Choroid plexus epithelial cell (primary cell): ENCODE data around the gene AK2.
"Not testable (repeated sequence)": the region's sequence is repeated elsewhere in the genome, so short reads cannot be mapped to it uniquely, and the experiment has no call there.

Experiments
- DNase-seq: peaks from one replicate; pipeline ENCODE4 v3.0.0-alpha.2; 2010; ENCODE audit warnings: low read depth
- H3K4me3 ChIP-seq: 2 replicates; pipeline ENCODE4 v1.5.1; 2011; ENCODE audit warnings: low read depth, mild to moderate bottlenecking, control low read depth, low read length, moderate library complexity
- TF ChIP-seq, protein P1 (sequence below): conservative IDR thresholded peaks from 2 replicates; pipeline ENCODE4 v1.5.1; 2011; ENCODE audit warnings: low read depth, mild to moderate bottlenecking, control low read depth, inconsistent platforms, low read length, moderate library complexity

The AK2 gene

DNA sequence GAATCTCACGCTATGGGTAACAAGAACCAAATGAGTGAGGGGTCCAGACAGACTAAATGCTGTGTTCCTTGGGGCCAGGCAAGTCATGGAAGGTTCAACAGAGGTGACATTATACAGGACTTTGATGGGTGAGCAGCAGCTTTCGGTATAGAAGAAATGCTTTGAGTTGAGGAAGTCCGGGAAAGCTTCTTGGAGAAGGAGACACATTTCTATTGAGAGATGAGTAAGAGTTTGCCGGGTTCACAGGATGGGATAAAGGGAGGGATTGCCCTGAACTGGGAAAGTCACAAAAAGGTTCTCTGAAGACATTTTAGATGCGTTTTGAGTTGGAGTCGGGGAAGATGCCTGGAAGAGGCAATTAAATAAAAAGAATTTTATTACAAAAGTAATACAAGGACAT, 43.7 kb upstream of the AK2 start:
- DNase-seq, result no peak
- TF ChIP-seq, protein P1, sequence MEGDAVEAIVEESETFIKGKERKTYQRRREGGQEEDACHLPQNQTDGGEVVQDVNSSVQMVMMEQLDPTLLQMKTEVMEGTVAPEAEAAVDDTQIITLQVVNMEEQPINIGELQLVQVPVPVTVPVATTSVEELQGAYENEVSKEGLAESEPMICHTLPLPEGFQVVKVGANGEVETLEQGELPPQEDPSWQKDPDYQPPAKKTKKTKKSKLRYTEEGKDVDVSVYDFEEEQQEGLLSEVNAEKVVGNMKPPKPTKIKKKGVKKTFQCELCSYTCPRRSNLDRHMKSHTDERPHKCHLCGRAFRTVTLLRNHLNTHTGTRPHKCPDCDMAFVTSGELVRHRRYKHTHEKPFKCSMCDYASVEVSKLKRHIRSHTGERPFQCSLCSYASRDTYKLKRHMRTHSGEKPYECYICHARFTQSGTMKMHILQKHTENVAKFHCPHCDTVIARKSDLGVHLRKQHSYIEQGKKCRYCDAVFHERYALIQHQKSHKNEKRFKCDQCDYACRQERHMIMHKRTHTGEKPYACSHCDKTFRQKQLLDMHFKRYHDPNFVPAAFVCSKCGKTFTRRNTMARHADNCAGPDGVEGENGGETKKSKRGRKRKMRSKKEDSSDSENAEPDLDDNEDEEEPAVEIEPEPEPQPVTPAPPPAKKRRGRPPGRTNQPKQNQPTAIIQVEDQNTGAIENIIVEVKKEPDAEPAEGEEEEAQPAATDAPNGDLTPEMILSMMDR, result no peak
- peak overlapping the region; percentile 89 for H3K4me3 ChIP-seq

DNA sequence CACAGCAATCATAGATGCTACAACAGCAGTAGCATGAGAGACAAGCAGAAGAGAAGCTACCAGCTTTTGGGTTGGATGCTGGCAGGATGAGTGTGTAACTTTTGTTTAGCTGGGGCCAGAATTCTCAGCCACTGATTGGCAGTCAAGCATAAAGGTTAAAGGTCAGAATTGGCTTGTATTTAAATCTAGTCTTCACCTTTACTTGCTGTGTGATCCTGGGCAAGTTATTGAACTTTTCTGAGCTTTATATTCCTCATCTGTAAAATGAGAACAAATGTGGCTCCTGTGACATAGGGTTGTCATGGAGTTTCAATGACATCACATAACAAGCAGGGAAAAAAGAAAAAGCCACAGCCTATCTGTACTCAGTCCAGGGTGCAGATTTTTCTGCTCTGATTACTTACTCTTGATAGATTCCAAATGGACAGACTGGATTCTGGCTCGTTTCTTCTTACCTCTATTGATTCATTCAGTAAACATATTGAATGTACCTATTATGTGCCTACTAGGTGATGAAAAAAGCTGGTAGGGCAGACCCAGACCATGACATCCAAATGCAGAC, 41.4 kb upstream of the AK2 start:
- no peak overlapping the region for H3K4me3 ChIP-seq
- DNase-seq, result no peak
- TF ChIP-seq, protein P1, result no peak

DNA sequence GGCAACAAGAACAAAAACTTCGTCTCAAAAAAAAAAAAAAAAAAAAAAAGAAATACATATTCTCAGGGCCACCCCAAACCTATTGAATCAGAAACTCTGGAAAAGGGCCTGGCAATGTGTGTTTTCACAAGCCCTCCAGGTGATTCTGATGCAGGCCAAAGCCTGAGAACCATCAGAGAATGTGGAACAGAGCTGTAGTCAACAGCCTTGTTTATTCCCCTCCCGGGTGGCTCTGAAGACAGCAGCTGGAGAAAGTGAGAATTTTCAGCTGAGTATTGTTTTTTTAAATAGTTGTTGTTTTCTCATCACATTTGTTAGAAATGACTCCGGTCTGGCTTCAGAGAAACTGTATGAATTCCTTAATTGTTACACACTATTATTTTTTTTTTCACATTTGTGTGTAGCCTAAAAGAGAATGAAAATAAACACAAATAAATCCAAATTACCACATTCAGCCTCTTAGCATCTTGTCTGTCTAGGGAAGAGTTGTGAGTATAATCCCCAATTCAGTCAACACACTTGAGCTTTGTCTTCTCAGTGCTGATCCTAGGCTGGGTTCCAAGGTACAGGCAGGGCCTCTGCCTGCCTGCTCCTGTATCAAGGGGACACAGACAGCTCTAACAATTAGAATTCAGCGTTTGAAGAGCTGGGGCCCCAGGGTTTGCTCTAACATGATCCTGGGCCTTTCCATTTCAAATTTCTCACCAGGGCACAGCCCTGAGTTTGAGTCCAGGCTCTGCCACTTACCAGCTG, 37.7 kb upstream of the AK2 start:
- TF ChIP-seq, protein P1, result no peak
- no peak for DNase-seq
- H3K4me3 ChIP-seq, result no peak overlapping the region

DNA sequence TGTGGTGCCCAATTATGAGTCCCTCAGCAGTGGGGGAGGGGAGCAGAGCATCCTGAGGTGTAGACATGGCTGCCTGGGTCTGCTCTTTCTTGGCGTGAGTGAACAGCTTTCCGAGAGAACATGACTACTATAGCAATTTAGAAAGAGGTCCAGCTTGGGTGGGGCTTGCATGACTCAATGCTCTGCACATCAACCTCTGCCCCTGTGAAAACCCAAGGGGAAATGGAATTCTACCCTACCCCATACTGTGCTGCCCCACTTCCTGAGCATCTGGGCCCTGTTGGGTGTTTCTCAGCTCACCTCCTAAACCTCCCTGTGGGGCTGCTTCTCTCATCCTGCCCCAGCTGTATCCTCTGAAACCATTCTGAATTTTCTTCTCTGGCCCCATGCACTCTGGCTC, 36.0 kb upstream of the AK2 start:
- no peak overlapping the region for H3K4me3 ChIP-seq
- DNase-seq, result peak; percentile 58
- TF ChIP-seq, protein P1, result no peak

DNA sequence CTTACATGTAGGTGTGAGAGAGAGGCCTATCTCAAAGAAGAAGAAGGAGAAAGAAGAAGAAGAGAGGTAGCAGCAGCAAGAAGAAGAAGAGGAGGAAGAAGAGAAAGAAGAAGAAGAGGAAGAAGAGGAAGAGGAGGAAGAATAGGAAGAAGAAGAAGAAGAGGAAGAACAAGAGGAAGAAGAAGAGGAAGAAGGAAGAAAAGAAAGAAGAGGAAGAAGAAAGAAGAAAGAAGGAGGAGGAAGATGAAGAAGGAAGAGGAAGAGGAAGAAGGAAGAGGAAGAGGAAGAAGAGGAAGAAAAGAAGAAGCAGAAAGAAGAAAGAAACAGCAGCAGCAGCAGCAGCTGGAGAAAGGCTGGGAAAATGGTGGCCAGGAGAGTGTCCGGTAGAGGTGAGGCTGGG, 33.9 kb upstream of the AK2 start:
- TF ChIP-seq, protein P1, result no peak
- no peak for DNase-seq

DNA sequence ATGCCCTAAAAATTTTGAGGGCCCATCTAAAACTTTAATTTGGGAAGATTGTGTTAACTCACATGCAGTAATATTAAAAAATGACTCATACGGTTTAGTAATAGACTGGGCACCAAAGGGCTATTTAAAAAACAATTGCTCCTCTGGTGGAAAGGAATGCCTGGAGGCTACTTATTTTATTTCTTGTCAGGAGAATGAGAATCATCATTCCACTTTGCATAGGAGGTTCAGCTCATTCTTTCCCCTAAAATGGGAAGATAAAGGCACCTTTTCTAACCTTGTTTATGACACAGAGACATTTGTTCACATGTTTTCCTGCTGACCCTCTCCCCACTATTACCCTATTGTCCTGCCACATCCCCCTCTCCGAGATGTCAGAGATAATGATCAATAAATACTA, 31.4 kb upstream of the AK2 start:
- not testable (repeated sequence) for H3K4me3 ChIP-seq, DNase-seq

More for the DNA sequence above, 33.9 kb upstream of the AK2 start:
- no peak overlapping the region for H3K4me3 ChIP-seq

DNA sequence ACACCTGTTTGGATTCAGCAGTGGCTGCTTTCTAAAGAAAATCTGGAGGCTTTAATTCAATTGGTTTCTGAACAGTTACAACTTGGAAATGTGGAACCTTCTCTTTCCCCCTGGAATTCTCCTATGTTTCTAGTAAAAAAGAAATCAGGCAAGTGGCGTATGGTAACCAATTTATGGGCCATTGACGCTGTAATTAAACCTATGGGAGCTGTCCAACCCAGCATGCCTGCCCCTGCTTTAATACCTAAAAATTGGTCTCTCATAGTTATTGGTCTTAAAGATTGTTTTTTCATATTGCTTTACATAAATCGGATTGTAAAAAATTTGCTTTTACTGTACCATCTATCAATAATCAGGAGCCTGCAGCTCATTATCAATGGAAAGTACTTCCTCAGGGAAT, 29.8 kb upstream of the AK2 start:
- not testable (repeated sequence) for H3K4me3 ChIP-seq, DNase-seq

DNA sequence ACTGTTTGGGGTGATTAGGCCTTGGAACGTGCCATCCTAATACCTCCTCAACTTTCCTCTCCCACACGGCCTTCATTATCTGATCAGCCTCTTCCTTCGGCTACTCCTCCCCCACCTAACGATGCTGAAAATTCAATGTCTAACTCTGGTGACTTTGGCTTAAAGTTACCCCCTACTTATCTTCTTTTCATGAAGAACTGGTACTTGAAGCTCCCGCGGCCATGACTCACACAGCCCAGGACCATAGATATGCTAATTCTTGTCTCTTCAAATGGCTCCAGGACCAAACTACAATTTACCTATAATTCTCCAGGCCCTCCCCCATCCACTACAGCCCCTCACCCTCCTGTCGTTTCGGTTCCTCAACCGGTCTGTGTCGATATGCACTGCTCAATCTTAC, 28.6 kb upstream of the AK2 start:
- no peak for DNase-seq
- H3K4me3 ChIP-seq, result no peak overlapping the region
- TF ChIP-seq, protein P1, result no peak

DNA sequence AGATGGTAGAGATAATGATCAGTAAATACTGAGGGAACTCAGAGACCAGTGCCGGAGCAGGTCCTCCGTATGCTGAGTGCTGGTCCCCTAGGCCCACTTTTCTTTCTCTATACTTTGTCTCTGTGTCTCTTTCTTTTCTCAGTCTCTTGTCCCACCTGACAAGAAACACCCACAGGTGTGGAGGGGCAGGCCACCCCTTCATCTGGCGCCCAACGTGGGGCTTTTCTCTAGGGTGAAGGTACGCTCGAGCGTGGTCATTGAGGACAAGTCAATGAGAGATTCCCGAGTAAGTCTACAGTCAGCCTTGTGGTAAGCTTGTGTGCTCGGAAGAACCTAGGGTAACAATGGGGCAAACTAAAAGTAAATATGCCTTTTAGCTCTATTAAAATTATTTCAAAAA, 27.6 kb upstream of the AK2 start:
- peak; percentile 10 for DNase-seq
- not testable (repeated sequence) for H3K4me3 ChIP-seq
